Measurements from ENCODE around the gene KRTAP4-2.

The KRTAP4-2 gene

DNA sequence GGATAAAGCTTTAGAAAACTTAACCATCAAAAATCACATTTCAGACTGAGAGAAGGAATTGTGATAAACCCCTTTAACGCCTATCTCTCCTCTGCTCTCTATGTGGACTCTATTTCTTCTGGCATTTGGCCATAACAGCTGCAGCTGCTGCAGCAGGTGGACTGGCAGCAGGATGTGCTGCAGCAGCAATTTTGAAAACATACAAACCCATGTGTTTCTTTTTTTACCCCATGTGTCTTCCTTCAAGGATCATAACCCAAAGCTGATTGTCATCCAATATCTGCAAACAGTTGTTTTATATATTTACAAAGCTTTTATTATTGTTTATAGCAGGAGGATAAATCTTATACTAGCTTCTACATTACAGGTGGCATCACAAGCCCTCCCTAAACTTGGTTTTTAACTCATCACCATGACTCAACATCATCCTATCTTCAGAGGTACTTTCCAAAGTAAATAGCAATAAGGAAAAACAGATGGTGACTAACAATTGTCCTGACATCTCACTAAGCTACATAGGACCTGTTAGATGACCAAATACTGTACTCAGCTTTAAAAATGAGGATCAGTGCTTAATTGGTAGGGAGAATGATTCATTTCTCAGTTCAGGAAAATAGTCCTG lies 33.9 kb upstream of the KRTAP4-2 start (continued):
- TF ChIP-seq ZBTB10 (tag by site-specific recombination; IDR thresholded peaks at IDR 0.05) = no peak
- TF ChIP-seq, protein P1, sequence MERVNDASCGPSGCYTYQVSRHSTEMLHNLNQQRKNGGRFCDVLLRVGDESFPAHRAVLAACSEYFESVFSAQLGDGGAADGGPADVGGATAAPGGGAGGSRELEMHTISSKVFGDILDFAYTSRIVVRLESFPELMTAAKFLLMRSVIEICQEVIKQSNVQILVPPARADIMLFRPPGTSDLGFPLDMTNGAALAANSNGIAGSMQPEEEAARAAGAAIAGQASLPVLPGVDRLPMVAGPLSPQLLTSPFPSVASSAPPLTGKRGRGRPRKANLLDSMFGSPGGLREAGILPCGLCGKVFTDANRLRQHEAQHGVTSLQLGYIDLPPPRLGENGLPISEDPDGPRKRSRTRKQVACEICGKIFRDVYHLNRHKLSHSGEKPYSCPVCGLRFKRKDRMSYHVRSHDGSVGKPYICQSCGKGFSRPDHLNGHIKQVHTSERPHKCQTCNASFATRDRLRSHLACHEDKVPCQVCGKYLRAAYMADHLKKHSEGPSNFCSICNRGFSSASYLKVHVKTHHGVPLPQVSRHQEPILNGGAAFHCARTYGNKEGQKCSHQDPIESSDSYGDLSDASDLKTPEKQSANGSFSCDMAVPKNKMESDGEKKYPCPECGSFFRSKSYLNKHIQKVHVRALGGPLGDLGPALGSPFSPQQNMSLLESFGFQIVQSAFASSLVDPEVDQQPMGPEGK (tag by site-specific recombination; IDR thresholded peaks at IDR 0.05) = no peak
- no peak for TF ChIP-seq ELK4 (IDR thresholded peaks at IDR 0.05; ENCODE audit: borderline replicate concordance, low read depth, low read length)
- TF ChIP-seq RBAK (tag by site-specific recombination; IDR thresholded peaks at IDR 0.05) = no peak
- peak; percentile 89 for TF ChIP-seq ZBTB44 (tag by site-specific recombination; IDR thresholded peaks at IDR 0.05)
- no peak for TF ChIP-seq ZNF146 (tag by site-specific recombination; IDR thresholded peaks at IDR 0.05)
- TF ChIP-seq BCL6B (tag by site-specific recombination; IDR thresholded peaks at IDR 0.05) = no peak
- TF ChIP-seq ZNF398 (tag by site-specific recombination; IDR thresholded peaks at IDR 0.05) = no peak
- TF ChIP-seq ZNF202 (tag by site-specific recombination; IDR thresholded peaks at IDR 0.05; ENCODE audit: borderline replicate concordance) = no peak
- no peak for TF ChIP-seq ZNF239 (tag by site-specific recombination; IDR thresholded peaks at IDR 0.05)
- TF ChIP-seq OSR2 (tag by site-specific recombination; IDR thresholded peaks at IDR 0.05) = peak; percentile 17; the same call in 1 of the 2 replicates
- no peak for TF ChIP-seq ZBTB17 (tag by site-specific recombination; IDR thresholded peaks at IDR 0.05)
- TF ChIP-seq, protein P2, sequence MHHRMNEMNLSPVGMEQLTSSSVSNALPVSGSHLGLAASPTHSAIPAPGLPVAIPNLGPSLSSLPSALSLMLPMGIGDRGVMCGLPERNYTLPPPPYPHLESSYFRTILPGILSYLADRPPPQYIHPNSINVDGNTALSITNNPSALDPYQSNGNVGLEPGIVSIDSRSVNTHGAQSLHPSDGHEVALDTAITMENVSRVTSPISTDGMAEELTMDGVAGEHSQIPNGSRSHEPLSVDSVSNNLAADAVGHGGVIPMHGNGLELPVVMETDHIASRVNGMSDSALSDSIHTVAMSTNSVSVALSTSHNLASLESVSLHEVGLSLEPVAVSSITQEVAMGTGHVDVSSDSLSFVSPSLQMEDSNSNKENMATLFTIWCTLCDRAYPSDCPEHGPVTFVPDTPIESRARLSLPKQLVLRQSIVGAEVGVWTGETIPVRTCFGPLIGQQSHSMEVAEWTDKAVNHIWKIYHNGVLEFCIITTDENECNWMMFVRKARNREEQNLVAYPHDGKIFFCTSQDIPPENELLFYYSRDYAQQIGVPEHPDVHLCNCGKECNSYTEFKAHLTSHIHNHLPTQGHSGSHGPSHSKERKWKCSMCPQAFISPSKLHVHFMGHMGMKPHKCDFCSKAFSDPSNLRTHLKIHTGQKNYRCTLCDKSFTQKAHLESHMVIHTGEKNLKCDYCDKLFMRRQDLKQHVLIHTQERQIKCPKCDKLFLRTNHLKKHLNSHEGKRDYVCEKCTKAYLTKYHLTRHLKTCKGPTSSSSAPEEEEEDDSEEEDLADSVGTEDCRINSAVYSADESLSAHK (tag by site-specific recombination; IDR thresholded peaks at IDR 0.05) = no peak
- TF ChIP-seq ZBTB7A (tag by site-specific recombination; IDR thresholded peaks at IDR 0.05; ENCODE audit: low read depth) = no peak
- no peak for TF ChIP-seq ZBTB48 (tag by site-specific recombination; IDR thresholded peaks at IDR 0.05)
- no peak; the same call in 1 of the 2 replicates for TF ChIP-seq ZNF335 (tag by site-specific recombination; conservative IDR thresholded peaks at IDR 0.05)
- no peak for TF ChIP-seq ZNF404 (tag by site-specific recombination; IDR thresholded peaks at IDR 0.05)
- TF ChIP-seq TSHZ1 (tag by site-specific recombination; IDR thresholded peaks at IDR 0.05; ENCODE audit: borderline replicate concordance) = no peak
- no peak for TF ChIP-seq HOXC10 (CRISPR knock-in tag; IDR thresholded peaks at IDR 0.05)
- no peak for TF ChIP-seq ZNF350 (tag by site-specific recombination; IDR thresholded peaks at IDR 0.05)
- no peak for TF ChIP-seq ZNF266 (tag by site-specific recombination; IDR thresholded peaks at IDR 0.05; ENCODE audit: low read depth)
- no peak for TF ChIP-seq YY2 (tag by site-specific recombination; IDR thresholded peaks at IDR 0.05)
